ENCODE measurements around the gene PCP2. TPM values are rescaled to one million over a fixed set of nuclear protein-coding genes. Genes with fewer than 3 reads are reported as not detected.

The PCP2 gene
- under 1 TPM; 0.48 to 0.91 TPM for total RNA-seq
- polyA plus RNA-seq, result not detected

GRCh38 chr19:7633698-7634097, at the start of gene PCP2:
Gene PCP2 (minus strand): TSS chr19:7633719. CDS start chr19:7633457, 262 bp downstream.
- Histone ChIP-seq H3K9me3 (ENCODE audit: low read length) (no peaks in the 10 kb centered on the region), H3K27ac (ENCODE audit: low read depth, low read length) (no peak within 1 kb of the TSS), H3K27me3 (ENCODE audit: insufficient read depth, low read length, poor library complexity, severe bottlenecking) (no peaks in the 10 kb centered on the region), H3K36me3 (ENCODE audit: insufficient read depth, low read length) (no peaks in the 10 kb centered on the region), H3K4me1 (ENCODE audit: insufficient read depth, low read length) (peaks cover 43% of the 10 kb centered on the region), H3K4me3 (ENCODE audit: low read length) (no peak within 1 kb of the TSS)
- CTCF ChIA-PET, result interaction anchor here (1.0 kb wide), 1 partner anchor 288 kb away, joined by 4 read pairs; no protein-coding TSS in a partner anchor
- no peak for DNase-seq
- Mint-ChIP-seq H3K36me3 (peaks cover 0 to 31% (median 5%) of the 10 kb centered on the region in 3 donors), H3K4me1 (peaks cover 38 to 59% (median 43%) of the 10 kb centered on the region in 3 donors), H3K27ac (peak within 1 kb of the TSS in 4 of 8 donors; percentile 42 to 95 (median 81)), H3K9me3 (no peaks in the 10 kb centered on the region), H3K4me3 (peak within 1 kb of the TSS in 3 of 7 donors; percentile 3 to 55 (median 31)), H3K27me3 (no peaks in the 10 kb centered on the region)
- POLR2A ChIA-PET, result no interaction called here

GRCh38 chr19:7682175-7682855, 48.8 kb upstream of the PCP2 start:
- POLR2A ChIA-PET, result no interaction called here
- CTCF ChIA-PET, result interaction anchor here (2.6 to 3.2 kb wide), 2 partner anchors 33 to 120 kb away, joined by 33 to 61 read pairs; no protein-coding TSS in a partner anchor
- peaks cover 0 to 24% (median 2%) of the 10 kb centered on the region in 3 donors for H3K36me3 Mint-ChIP-seq
- H3K27me3 Mint-ChIP-seq, result peaks cover 6 to 16% of the 10 kb centered on the region in 2 donors
- peak overlapping the region in 3 of 8 donors; percentile 60 to 87 (median 64) for H3K27ac Mint-ChIP-seq
- peak overlapping the region; percentile 83 for H3K4me3 ChIP-seq (ENCODE audit: low read length)
- peaks cover 6% of the 10 kb centered on the region for H3K36me3 ChIP-seq (ENCODE audit: insufficient read depth, low read length)
- peak overlapping the region in 6 of 7 donors; percentile 37 to 92 (median 86) for H3K4me3 Mint-ChIP-seq
- no peaks in the 10 kb centered on the region for H3K9me3 ChIP-seq (ENCODE audit: low read length)
- H3K9me3 Mint-ChIP-seq, result no peaks in the 10 kb centered on the region
- H3K27me3 ChIP-seq (ENCODE audit: insufficient read depth, low read length, poor library complexity, severe bottlenecking), result no peaks in the 10 kb centered on the region
- H3K4me1 ChIP-seq (ENCODE audit: insufficient read depth, low read length), result peaks cover 25% of the 10 kb centered on the region
- no peak for DNase-seq
- peaks cover 23 to 43% (median 26%) of the 10 kb centered on the region in 3 donors for H3K4me1 Mint-ChIP-seq
- no peak overlapping the region for H3K27ac ChIP-seq (ENCODE audit: low read depth, low read length)

- Mint-ChIP-seq H3K36me3 (peaks cover 0 to 24% (median 2%) of the 10 kb centered on the region in 3 donors), H3K27me3 (peaks cover 8 to 23% of the 10 kb centered on the region in 2 donors), H3K27ac (peak overlapping the region; percentile 81 to 97 (median 89)), H3K9me3 (no peaks in the 10 kb centered on the region), H3K4me3 (peak overlapping the region; percentile 86 to 96 (median 86)), H3K4me1 (peaks cover 26 to 49% (median 34%) of the 10 kb centered on the region in 3 donors)
- Histone ChIP-seq H3K27ac (ENCODE audit: low read depth, low read length) (peak overlapping the region; percentile 82), H3K9me3 (ENCODE audit: low read length) (no peaks in the 10 kb centered on the region), H3K4me3 (ENCODE audit: low read length) (peak overlapping the region; percentile 83), H3K27me3 (ENCODE audit: insufficient read depth, low read length, poor library complexity, severe bottlenecking) (no peaks in the 10 kb centered on the region), H3K4me1 (ENCODE audit: insufficient read depth, low read length) (peaks cover 31% of the 10 kb centered on the region), H3K36me3 (ENCODE audit: insufficient read depth, low read length) (peaks cover 6% of the 10 kb centered on the region)
- CTCF ChIA-PET, result interaction anchor here (0.6 to 3.2 kb wide), 48 partner anchors 8 to 582 kb away, joined by 3 to 61 read pairs (median 4); partner anchors contain the start of genes PET100, RETN and STXBP2
- POLR2A ChIA-PET, result interaction anchor here (0.8 to 1.6 kb wide), 6 partner anchors 25 to 331 kb away, joined by 3 to 5 read pairs (median 3); partner anchors contain the start of genes MAP2K7 and STXBP2
- DNase-seq, result peak; percentile 70 to 86 (median 74)
Measured at GRCh38 chr19:7681340-7682174, 48.0 kb upstream of the PCP2 start.

- H3K27me3 Mint-ChIP-seq, result peaks cover 12 to 30% of the 10 kb centered on the region in 2 donors
- H3K27me3 ChIP-seq (ENCODE audit: insufficient read depth, low read length, poor library complexity, severe bottlenecking), result no peaks in the 10 kb centered on the region
- no peaks in the 10 kb centered on the region for H3K9me3 Mint-ChIP-seq
- no peaks in the 10 kb centered on the region for H3K9me3 ChIP-seq (ENCODE audit: low read length)
- H3K4me3 ChIP-seq (ENCODE audit: low read length), result peak within 1 kb of the TSS; percentile 83
- peak within 1 kb of the TSS; percentile 81 to 97 (median 92) for H3K27ac Mint-ChIP-seq
- peak within 1 kb of the TSS; percentile 82 for H3K27ac ChIP-seq (ENCODE audit: low read depth, low read length)
- peak; percentile 81 to 88 (median 82) for DNase-seq
- peaks cover 6% of the 10 kb centered on the region for H3K36me3 ChIP-seq (ENCODE audit: insufficient read depth, low read length)
- peaks cover 35% of the 10 kb centered on the region for H3K4me1 ChIP-seq (ENCODE audit: insufficient read depth, low read length)
- CTCF ChIA-PET, result interaction anchor here (0.6 to 3.2 kb wide), 51 partner anchors 9 to 581 kb away, joined by 3 to 61 read pairs (median 4); partner anchors contain the start of genes PET100, RETN and STXBP2
- H3K4me1 Mint-ChIP-seq, result peaks cover 30 to 57% (median 37%) of the 10 kb centered on the region in 3 donors
- H3K4me3 Mint-ChIP-seq, result peak within 1 kb of the TSS; percentile 86 to 96 (median 86)
- POLR2A ChIA-PET, result interaction anchor here (0.6 to 1.6 kb wide), 7 partner anchors 25 to 331 kb away, joined by 3 to 5 read pairs (median 3); partner anchors contain the start of genes MAP2K7, PET100, STXBP2 and XAB2
- H3K36me3 Mint-ChIP-seq, result peaks cover 0 to 24% (median 2%) of the 10 kb centered on the region in 3 donors
Measured at GRCh38 chr19:7680606-7681339, 47.3 kb upstream of the PCP2 start, which contains the start of gene TRAPPC5. Gene TRAPPC5 (plus strand): TSS chr19:7680833. CDS start chr19:7682254, 1,421 bp downstream.

GRCh38 chr19:7679771-7680605, 46.5 kb upstream of the PCP2 start:
- Mint-ChIP-seq H3K4me1 (peaks cover 30 to 58% (median 39%) of the 10 kb centered on the region in 3 donors), H3K9me3 (no peaks in the 10 kb centered on the region), H3K27ac (peak overlapping the region; percentile 69 to 92 (median 86)), H3K36me3 (peaks cover 0 to 17% (median 2%) of the 10 kb centered on the region in 3 donors), H3K4me3 (peak overlapping the region; percentile 54 to 86 (median 81)), H3K27me3 (peaks cover 11 to 32% of the 10 kb centered on the region in 2 donors)
- H3K27ac ChIP-seq (ENCODE audit: low read depth, low read length), result peak overlapping the region; percentile 82
- peaks cover 6% of the 10 kb centered on the region for H3K36me3 ChIP-seq (ENCODE audit: insufficient read depth, low read length)
- DNase-seq, result no peak
- ChIA-PET POLR2A (interaction anchor here (0.6 to 1.6 kb wide), 3 partner anchors 42 to 190 kb away, joined by 3 to 5 read pairs (median 4); partner anchors contain the start of genes PET100, STXBP2 and XAB2), CTCF (interaction anchor here (0.8 to 3.2 kb wide), 30 partner anchors 9 to 578 kb away, joined by 3 to 61 read pairs (median 5); partner anchors contain the start of genes PET100, RETN and STXBP2)
- no peaks in the 10 kb centered on the region for H3K9me3 ChIP-seq (ENCODE audit: low read length)
- H3K27me3 ChIP-seq (ENCODE audit: insufficient read depth, low read length, poor library complexity, severe bottlenecking), result no peaks in the 10 kb centered on the region
- peaks cover 35% of the 10 kb centered on the region for H3K4me1 ChIP-seq (ENCODE audit: insufficient read depth, low read length)
- peak overlapping the region; percentile 83 for H3K4me3 ChIP-seq (ENCODE audit: low read length)

- Histone ChIP-seq H3K4me3 (ENCODE audit: low read length) (no peak overlapping the region), H3K4me1 (ENCODE audit: insufficient read depth, low read length) (peaks cover 35% of the 10 kb centered on the region), H3K27ac (ENCODE audit: low read depth, low read length) (no peak overlapping the region), H3K27me3 (ENCODE audit: insufficient read depth, low read length, poor library complexity, severe bottlenecking) (no peaks in the 10 kb centered on the region), H3K36me3 (ENCODE audit: insufficient read depth, low read length) (peaks cover 6% of the 10 kb centered on the region), H3K9me3 (ENCODE audit: low read length) (no peaks in the 10 kb centered on the region)
- Mint-ChIP-seq H3K36me3 (peaks cover 0 to 17% (median 2%) of the 10 kb centered on the region in 3 donors), H3K27me3 (peaks cover 14 to 37% of the 10 kb centered on the region in 2 donors), H3K9me3 (no peaks in the 10 kb centered on the region), H3K4me3 (peak overlapping the region; percentile 54 to 86 (median 74)), H3K27ac (peak overlapping the region; percentile 39 to 92 (median 78)), H3K4me1 (peaks cover 32 to 60% (median 43%) of the 10 kb centered on the region in 3 donors)
- ChIA-PET CTCF (interaction anchor here (0.7 to 2.2 kb wide), 3 partner anchors 10 to 120 kb away, joined by 3 to 12 read pairs (median 3); no protein-coding TSS in a partner anchor), POLR2A (no interaction called here)
- peak; percentile 38 to 82 (median 60) for DNase-seq
Measured at GRCh38 chr19:7678971-7679751, 45.6 kb upstream of the PCP2 start.

Data from CD8-positive, alpha-beta memory T cell (primary cell).